GM19043 (cell line): ENCODE measurements around the gene ICE2.

Experiments used
- ATAC-seq: cut with Tn5 transposase; IDR thresholded peaks from one replicate; pipeline ENCODE4 v1.9.1; 2021; ENCODE audit warnings: low read depth; ENCODE audit not compliant: unreplicated experiment

Gene ICE2

GRCh38 chr15:60373327-60373726, 105.6 kb downstream of the ICE2 start:
- ATAC-seq: no peak

GRCh38 chr15:60372756-60373155, 106.2 kb downstream of the ICE2 start:
- no peak for ATAC-seq

- ATAC-seq: no peak
Measured at GRCh38 chr15:60372227-60372626, 106.7 kb downstream of the ICE2 start.

DNA sequence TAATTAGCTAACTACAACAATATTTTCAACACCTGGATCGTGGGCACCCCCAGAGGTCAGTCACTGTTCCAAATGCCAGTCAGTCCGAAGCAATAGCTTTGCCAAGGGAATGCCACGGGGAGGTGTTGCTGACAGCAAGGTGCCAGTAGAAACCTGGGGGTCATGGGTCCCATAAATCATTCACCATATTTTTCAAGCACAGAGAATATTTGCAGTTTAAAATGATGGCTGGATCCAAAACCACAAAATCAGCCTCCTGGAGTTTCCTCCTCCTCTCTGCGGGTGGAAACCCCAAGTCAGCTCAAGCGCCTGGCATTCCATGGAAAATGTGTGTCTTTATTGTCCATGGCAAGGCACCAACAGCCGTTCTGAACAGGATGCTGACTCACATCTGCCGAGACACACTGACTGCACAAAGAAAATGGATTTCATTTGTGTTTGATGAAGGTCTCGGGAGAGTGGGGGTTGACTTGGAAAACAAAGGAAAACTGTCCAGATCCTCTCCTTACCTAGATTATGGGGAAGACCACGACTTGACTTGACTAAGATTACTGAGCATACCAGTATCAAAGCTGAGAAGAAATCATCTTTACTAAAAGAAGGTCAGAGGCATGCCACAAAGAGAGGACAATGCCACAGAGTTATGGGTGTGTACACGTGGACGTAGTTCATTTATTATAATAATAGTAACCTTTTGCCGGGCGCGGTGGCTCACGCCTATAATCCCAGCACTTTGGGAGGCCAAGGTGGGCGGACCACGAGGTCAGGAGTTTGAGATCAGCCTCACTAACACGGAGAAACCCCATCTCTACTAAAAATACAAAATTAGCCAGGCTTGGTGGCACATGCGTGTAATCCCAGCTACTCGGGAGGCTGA, 107.5 kb downstream of the ICE2 start:
- no peak for ATAC-seq

- ATAC-seq: no peak
Measured at GRCh38 chr15:60370869-60371136, 108.1 kb downstream of the ICE2 start.

DNA sequence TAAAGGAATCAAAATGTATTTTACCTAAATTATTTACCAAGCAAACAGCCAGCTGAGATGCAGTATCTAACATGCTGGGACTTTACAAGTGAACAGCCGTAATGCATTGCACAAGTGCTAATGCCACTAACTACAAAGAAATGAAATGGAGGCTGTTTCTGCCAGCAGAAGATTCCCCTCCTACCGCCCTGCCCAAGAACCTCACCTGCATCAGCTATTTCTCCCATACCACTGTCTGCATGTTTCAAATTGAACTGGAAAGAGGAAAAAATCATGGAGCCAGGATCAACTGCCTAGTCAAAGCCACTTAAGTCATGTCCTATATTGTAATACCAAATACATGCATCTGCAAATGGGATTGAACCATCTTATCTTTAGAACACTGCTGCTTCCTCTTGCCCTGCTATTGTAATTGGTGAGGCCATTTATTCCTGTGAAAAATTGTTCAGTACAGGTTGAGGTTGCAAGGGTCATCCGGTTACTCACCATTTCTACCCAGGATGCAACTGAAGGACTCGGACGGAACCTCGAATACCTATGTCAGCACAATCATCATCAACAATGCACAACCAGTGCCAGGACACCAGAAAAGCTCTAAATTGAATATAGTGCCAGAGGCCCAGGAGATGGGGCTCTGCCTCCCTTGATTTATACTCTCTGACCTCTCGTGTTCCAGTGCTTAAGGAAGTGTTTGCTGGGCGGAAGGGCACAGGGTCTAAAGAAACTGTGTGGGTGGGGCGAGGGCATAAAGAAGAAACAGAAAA, 108.7 kb downstream of the ICE2 start:
- ATAC-seq: no peak

DNA sequence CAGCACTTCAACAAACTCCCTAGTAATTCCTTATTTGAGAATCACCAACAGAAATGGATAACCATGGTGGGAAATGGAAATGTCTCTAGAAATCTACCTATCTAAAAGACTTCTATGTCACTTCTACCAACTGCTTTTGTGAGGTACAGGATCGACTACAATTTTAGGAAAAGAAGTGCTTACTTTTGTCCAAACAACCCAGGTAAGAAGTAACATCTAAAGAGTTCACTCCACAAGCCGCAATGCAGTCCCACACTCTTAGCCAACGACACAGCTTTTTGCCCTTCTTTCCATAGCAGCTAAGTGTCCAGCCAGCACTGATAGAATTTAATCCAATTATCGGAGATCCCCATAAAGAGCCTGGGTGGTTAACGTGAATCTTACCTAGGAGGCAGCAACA, 109.2 kb downstream of the ICE2 start:
- ATAC-seq: no peak
